Kidney glomerular epithelial cell (primary cell): ENCODE results near the gene DIS3L.
A peak's percentile ranks its signal among the peaks of the same experiment; 100 is the strongest.
"Not testable (repeated sequence)": the region's sequence is repeated elsewhere in the genome, so short reads cannot be mapped to it uniquely, and the experiment has no call there.

Experiments used
- DNase-seq: peaks from one replicate; lab custom pipeline; 2025; lab: John Stamatoyannopoulos, UW

DIS3L gene

GRCh38 chr15:66278056-66278455, 15.3 kb upstream of the DIS3L start:
- no peak for DNase-seq

GRCh38 chr15:66278671-66279070, 14.7 kb upstream of the DIS3L start:
- DNase-seq = no peak

GRCh38 chr15:66284271-66284670, 9.1 kb upstream of the DIS3L start:
- DNase-seq = no peak

- no peak for DNase-seq
These were observed 7.7 kb upstream of the DIS3L start for GRCh38 chr15:66285533-66286280.

- peak; percentile 21 for DNase-seq
These were observed 5.8 kb upstream of the DIS3L start for GRCh38 chr15:66287461-66288057.

- DNase-seq = no peak
These were observed 5.3 kb upstream of the DIS3L start for GRCh38 chr15:66288093-66288492.

- no peak for DNase-seq
These were observed 4.7 kb upstream of the DIS3L start for GRCh38 chr15:66288551-66289185.

- DNase-seq = no peak
These were observed 3.4 kb upstream of the DIS3L start for GRCh38 chr15:66290007-66290406.

GRCh38 chr15:66290518-66290917, 2.9 kb upstream of the DIS3L start:
- DNase-seq = no peak

GRCh38 chr15:66291816-66292570, 1.4 kb upstream of the DIS3L start:
- no peak for DNase-seq

- DNase-seq = peak; percentile 46
These were observed 573 bp upstream of the DIS3L start for GRCh38 chr15:66292571-66293418.

- peak; percentile 76 for DNase-seq
These were observed 976 bp downstream of the DIS3L start for GRCh38 chr15:66294157-66294931.

GRCh38 chr15:66294932-66295235, 1.5 kb downstream of the DIS3L start:
- DNase-seq = no peak

GRCh38 chr15:66296186-66296585, 2.8 kb downstream of the DIS3L start:
- no peak for DNase-seq

GRCh38 chr15:66298803-66299251, 5.5 kb downstream of the DIS3L start:
- no peak for DNase-seq

- no peak for DNase-seq
These were observed 9.3 kb downstream of the DIS3L start for GRCh38 chr15:66302489-66303278.

- not testable (repeated sequence) for DNase-seq
These were observed 11.1 kb downstream of the DIS3L start for GRCh38 chr15:66304425-66304824.

- no peak for DNase-seq
These were observed 13.0 kb downstream of the DIS3L start for GRCh38 chr15:66306381-66306780.

GRCh38 chr15:66308531-66308930, 15.2 kb downstream of the DIS3L start:
- no peak for DNase-seq

- no peak for DNase-seq
These were observed 16.5 kb downstream of the DIS3L start for GRCh38 chr15:66309828-66310227.
